Measurements from ENCODE around the gene RPS6KC1.
"Not testable (repeated sequence)": the region's sequence is repeated elsewhere in the genome, so short reads cannot be mapped to it uniquely, and the experiment has no call there.

The RPS6KC1 gene, protein sequence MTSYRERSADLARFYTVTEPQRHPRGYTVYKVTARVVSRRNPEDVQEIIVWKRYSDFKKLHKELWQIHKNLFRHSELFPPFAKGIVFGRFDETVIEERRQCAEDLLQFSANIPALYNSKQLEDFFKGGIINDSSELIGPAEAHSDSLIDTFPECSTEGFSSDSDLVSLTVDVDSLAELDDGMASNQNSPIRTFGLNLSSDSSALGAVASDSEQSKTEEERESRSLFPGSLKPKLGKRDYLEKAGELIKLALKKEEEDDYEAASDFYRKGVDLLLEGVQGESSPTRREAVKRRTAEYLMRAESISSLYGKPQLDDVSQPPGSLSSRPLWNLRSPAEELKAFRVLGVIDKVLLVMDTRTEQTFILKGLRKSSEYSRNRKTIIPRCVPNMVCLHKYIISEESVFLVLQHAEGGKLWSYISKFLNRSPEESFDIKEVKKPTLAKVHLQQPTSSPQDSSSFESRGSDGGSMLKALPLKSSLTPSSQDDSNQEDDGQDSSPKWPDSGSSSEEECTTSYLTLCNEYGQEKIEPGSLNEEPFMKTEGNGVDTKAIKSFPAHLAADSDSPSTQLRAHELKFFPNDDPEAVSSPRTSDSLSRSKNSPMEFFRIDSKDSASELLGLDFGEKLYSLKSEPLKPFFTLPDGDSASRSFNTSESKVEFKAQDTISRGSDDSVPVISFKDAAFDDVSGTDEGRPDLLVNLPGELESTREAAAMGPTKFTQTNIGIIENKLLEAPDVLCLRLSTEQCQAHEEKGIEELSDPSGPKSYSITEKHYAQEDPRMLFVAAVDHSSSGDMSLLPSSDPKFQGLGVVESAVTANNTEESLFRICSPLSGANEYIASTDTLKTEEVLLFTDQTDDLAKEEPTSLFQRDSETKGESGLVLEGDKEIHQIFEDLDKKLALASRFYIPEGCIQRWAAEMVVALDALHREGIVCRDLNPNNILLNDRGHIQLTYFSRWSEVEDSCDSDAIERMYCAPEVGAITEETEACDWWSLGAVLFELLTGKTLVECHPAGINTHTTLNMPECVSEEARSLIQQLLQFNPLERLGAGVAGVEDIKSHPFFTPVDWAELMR

DNA sequence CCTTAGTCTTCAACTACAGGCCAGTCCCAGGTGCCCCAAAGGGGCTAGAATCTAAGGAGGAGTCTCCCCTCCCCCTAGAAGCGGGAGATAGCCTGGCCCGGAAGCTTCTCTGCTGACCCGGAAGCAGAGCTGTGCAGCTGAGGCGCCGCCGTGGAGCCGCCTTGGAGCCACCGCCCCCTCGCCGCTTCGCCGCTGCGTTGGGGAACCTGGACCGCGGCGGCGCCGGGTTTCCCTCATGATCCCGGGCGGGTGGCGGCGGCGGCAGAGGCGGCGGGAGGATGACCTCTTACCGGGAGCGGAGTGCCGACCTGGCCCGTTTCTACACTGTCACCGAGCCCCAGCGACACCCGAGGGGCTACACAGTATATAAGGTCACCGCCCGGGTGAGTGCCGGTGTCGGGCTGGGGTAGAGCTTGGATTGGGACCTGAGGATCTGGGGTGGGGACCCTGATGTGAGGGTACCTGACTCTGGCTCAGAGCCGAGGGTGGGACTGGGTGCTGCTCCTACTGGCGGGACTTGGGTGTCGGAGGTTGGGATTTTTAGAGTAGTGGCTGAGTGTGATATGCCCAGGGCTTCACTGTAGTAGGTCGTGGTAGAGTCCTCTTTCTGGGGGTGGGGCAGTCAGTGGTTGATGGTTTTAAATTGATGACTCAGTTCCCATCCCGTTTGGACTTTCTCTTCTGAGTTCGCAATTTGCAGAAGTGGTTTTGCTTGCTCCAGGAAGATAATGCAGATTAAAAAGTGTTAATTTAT is at the start of gene RPS6KC1:
TSS of gene RPS6KC1 (plus strand) at position 115 of the 754 bp plus-strand sequence. CDS start at position 279, 164 bp downstream.
- FAIRE-seq (no peak), DNase-seq (ENCODE audit: low spot score) (peak; percentile 94)

DNA sequence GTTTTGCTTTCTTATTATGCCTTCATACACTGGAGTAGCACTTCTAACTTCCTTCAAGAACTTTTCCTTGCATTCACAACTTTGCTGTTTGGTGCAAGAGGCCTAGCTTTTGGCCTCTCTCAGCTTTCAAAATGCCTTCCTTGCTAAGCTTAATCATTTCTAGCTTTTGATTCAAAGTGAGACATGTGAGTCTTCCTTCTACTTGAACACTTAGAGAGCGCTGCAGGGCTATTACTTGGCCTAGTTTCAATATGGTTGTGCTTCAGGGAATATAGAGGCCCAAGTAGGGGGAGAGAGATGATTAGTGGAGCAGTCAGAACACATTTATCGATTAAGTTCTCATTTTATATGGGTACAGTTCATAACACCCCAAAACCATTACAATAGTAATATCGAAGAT is 47.8 kb upstream of the RPS6KC1 start:
- DNase-seq (ENCODE audit: low spot score) = no peak
- no peak for FAIRE-seq

DNA sequence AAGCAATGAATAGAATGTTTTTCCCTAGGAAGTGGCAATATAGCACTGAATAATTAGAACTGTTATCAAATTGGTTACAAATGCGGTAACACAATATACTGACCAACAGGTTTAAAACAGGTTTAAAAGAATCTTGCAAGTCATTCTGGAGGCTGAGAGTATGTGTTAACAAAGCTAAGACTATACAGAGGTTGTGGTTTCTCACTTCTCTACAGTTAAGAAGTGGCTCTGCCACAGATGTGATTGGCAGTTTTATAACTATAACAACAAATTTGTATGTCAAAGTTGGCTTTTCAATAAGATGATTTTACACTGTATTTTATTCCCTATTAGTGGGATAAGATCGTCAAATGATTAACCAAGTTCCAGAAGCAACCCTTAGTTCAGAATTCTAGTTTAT is 42.5 kb upstream of the RPS6KC1 start:
- FAIRE-seq = no peak
- DNase-seq (ENCODE audit: low spot score) = no peak

DNA sequence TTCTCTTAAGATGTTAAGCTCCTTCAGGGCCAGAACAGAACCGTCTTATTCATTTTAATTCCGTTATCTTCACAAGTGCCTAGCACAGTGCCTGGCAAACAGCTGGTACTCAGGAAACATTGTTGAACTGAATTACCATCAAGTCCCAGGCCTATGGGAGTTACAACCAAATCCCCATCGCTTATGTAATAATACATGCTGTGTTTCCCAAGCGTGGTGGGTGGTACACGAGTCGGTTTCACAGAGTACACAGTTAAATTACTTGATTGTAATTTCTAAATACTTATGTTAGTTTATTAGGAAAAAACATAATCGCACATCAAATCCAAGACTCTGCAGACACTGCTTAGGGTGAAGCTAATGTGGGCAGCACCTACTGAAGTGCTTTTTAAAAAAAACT is 36.4 kb upstream of the RPS6KC1 start:
- FAIRE-seq (no peak), DNase-seq (ENCODE audit: low spot score) (no peak)

DNA sequence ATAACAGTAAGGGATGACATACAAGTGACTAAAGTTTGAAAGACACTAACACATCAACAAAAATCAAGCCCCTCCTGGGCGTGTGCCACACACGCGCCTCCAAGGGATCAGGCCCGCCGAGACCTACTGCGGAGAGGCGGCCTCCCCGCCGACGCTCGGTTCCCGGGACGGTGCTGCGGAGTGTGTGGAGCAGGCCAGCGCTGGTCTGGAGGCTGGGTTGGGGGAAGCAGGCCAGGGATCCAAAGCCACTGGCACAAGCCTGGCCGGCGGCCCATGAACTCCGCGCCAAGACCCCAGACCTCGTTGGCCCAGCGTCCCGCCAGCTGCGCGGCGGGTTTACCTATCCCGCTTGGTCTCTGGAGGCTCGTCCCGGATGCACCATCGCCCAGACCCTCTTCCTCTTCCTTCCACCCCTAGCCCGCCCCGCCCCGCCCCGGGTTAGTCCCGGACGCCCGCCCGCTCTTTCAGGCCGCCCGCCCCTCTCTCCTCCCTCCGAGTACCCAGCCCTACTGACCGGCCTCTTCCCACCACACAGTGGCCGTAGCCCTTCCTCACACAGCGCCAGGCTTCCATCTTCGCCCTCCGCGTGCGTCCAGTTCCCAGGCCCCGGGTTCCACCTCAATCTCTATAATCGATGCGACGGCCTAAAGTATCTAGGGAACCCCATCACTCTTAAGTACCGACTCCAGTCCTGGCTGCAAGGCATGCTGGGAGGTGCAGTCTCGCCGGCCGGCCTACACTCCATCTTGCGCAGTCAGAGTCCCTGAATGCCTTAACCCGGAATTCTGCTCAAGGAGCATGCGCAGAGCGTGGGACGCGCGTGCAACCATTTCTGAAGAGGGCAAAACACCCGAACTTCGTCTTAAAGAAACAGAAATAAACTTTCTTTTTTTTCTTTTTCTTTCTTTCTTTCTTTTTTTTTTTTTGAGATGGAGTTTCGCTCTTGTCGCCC is 35.7 kb upstream of the RPS6KC1 start, which contains the start of gene ANGEL2:
TSS of gene ANGEL2 (minus strand) at position 769 of the 952 bp plus-strand sequence. CDS start at position 573, 196 bp downstream.
- FAIRE-seq (no peak), DNase-seq (ENCODE audit: low spot score) (peak; percentile 95)

DNA sequence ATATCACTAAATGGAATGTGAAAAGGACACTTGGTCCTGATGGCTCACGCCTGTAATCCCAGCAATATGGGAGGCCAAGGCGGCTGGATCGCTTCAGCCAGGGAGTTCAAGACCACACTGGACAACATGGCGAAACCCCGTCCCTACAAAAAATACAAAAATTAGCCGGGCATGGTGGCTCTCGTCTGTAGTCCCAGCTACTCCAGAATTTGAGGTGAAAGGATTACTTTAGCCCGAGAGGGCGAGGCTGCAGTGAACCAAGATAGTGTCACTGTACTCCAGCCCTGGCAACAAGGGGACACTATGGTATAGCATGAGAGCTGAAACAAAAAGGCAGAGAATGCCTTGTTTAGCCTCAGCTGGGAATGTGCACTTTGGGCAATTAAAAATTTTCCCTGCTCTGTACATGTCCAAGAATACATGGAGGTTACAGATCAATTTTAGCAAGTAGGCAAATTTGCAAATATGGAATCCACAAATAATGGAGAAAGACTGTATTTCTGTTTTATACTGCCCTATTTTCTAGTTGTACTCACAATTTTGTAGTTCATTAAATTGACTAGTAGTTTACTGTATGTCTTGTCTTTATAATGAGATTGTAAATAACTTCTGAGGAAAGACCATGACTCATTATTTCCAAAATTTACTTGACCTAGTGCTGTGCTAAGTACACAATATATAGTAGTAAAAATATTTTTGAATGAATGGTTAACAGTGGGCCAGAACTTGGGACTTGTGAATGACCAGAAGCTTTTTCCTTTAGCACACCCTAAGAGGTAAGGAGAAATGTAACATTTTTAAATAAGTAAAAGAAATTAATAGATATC is 33.4 kb upstream of the RPS6KC1 start:
- FAIRE-seq (no peak), DNase-seq (ENCODE audit: low spot score) (no peak)

DNA sequence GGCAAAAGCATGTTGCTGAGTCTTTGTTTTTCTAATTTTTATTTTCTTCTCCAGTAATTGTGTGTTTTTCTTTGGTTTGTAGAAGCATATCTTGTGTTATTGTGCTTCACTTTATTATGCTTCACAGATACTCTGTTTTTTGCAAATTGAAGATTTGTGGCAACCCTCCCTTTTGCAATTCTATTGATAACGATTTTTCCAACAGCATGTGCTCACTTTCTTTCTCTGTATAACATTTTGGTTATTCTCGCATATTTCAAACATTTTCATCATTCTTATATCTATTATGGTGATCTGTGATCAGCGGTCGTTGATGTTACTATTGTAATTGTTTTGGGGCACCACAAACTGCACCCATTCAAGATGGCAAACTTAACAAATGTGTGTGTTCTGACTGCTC is 31.6 kb upstream of the RPS6KC1 start:
- DNase-seq (ENCODE audit: low spot score) = no peak
- no peak for FAIRE-seq

DNA sequence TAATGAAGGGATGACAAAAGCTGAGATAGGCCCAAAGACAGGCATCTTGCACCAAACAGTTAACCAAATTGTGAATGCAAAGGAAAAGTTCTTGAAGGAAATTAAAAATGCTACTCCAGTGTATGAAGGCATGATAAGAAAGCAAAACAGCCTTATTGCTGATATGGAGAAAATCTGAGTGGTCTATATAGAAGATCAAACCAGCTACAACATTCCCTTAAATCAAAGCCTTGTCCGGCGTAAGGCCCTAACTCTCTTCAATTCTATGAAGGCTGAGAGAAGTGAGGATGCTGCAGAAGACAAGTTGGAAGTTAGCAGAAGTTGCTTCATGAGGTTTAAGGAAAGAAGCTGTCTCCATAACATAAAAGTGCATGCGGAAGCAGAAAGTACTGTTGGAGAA is 31.0 kb upstream of the RPS6KC1 start:
- FAIRE-seq (no peak), DNase-seq (ENCODE audit: low spot score) (no peak)

DNA sequence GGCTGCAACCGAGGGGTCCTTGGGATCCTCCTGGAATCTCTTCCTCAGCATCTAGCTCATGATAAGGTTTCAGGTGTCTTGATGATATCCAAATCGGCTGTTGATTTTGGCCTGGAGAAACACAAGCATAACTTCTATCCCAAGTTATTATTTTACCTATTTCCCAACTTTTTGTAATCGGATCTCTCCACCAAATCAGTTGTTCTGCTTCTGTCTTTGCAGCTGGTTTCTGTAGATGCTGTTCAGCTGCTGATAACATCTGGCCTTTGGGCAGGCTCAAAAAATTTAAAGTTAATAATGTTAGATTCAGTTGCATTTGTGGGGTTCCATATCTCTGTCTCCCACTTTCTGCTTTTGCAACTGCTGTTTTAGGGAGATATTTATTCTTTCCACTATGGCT is 24.0 kb upstream of the RPS6KC1 start:
- DNase-seq (ENCODE audit: low spot score); FAIRE-seq: not testable (repeated sequence)

DNA sequence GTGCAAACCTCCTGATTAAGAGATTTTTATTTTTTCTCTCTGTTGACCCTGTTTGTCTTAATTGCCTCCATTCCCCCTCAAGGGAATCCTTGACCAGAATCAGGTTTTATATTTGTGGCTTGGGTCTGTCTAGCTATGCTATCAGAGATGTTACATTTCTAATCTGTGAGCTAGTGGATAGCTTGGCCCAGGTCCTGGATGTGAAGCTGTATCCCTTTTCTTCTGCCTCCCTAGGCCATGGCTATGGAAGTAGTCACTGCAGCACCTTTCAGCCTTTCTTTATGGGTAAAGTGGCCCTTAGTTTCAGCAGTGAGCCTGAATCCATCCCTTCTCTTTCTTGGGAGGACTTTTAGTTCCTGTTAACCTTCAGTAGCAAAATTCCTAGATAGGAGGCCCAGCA is 18.4 kb upstream of the RPS6KC1 start:
- DNase-seq (ENCODE audit: low spot score) (no peak), FAIRE-seq (no peak)

DNA sequence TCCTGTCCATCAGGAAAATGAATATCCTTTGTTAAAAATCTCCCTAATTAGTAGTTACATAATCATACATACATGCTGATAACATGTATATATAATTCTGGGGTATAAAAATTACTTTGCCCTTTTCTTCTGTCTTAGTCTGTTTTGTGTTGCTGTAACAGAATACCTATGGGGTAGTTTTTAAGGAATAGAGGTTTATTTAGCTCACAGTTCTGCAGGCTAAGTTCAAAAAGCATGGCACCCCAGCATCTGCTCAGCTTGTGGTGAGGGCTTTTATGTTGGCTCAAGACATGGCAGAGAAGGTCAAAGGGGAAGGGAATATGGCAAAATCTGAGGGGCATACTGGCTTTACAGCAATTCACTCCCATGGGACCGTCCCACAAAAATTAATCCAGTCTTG is 16.3 kb upstream of the RPS6KC1 start:
- FAIRE-seq (no peak), DNase-seq (ENCODE audit: low spot score) (no peak)

DNA sequence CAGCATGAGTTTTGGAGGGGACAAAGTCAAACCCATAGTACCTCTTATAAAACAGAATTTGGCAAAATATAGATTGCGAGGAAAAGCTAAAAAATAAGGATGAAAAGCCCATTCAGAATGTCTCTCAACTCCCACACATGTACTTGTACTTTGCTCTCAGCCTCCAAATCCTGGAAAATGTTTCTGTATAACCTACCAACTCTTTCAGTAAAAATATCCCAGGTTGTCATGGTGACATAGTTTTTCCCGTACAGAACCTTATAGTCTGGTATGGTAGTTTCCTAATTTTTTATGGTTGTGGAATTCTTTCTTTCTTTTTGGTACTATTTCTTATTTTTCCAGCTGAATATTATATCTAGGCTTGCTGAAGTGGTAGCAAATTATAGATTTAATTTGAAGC is 15.5 kb upstream of the RPS6KC1 start:
- no peak for DNase-seq (ENCODE audit: low spot score)

DNA sequence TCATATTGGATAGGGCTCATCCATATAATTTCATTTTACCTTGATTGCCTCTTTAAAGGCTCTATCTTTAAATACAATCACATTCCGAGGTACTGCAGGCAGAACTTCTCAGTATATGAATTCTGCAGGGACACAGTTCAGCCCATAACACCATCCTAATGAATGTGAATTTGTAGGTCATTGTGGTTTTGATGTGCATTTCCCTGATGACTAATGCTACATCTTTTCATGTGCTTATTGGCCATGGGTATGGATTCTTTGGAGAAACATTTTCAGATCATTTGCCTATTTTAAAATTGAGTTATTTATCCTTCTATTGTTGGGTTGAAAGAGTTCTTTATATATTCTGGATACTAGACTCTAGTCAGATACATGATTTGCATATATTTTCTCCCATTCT is 9.6 kb upstream of the RPS6KC1 start:
- FAIRE-seq (no peak), DNase-seq (ENCODE audit: low spot score) (no peak)

More for the DNA sequence above, 15.5 kb upstream of the RPS6KC1 start:
- FAIRE-seq = no peak

DNA sequence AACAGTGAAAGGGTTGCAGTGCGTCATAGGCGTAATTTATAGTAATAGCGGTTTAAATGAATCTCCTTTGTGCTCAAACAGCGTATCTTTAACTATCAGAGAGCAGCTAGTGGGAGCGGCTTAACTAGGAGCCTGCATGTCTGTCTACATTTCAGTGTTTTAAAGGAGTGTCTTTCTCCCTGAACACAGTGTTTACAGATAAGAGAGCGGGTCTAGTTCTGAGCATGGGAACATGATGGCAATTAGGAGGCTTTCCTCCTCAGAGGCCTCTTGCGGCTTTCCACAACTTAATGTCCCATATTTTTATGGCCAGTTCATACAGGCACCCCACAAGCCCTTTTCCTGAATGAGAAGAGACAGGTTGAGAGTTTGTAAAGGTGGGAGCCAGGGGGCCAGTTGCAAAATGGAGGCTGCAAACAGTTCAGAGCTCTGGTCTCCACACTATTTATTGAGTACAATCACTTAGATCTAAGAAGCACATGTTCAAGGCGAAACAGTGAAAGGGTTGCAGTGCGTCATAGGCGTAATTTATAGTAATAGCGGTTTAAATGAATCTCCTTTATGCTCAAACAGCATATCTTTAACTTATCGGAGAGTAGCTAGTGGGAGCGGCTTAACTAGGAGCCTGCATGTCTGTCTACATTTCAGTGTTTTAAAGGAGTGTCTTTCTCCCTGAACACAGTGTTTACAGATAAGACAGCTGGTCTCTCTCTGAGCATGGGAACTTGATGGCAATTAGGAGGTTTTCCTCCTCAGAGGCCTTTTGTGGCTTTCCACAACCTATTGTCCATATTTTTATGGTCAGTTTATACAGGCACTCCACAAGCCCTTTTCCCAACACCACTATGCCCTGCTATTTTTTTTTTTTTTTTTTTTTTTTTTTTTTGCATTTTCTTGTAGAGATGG is 5.5 kb upstream of the RPS6KC1 start:
- not testable (repeated sequence) for FAIRE-seq; DNase-seq (ENCODE audit: low spot score)

DNA sequence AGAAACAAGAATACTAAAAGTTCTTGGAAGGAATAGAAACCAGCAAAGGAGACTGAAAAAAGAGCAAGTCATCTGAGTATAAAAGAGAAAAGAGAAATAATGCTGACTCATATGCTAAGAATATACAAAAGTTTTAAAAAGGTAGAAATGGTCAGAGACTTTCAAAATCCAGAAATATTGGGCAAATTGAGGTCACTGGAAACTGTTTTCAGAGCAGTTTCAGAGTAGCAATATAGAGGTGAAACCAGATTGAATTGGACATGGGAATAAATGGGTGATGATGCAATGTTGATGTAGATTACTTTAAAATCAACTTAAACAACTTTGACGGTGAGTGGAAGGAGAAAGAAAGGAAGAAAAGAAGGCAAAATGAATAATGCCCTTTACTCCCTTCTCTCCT is 1.8 kb upstream of the RPS6KC1 start:
- FAIRE-seq = no peak
- DNase-seq (ENCODE audit: low spot score) = no peak

DNA sequence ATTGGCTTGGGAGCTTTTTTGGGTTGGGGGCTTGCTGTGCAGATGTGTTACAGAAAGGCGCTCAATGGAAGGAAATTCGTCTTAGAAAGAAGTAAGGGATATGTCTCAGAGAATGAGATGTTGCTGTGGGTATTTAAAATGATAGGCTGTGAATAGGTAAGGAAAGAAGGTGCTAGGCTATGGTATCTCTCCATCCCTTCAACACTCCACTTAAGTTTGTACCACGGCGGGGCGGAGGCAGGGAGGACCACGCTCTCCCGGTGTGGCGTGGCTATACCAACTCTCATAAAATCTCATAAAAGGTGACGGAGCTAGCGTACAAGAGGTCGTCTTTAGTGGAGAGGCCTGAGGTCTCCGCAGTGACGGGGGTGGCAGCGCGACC is 305 bp upstream of the RPS6KC1 start:
- no peak for FAIRE-seq
- no peak for DNase-seq (ENCODE audit: low spot score)

DNA sequence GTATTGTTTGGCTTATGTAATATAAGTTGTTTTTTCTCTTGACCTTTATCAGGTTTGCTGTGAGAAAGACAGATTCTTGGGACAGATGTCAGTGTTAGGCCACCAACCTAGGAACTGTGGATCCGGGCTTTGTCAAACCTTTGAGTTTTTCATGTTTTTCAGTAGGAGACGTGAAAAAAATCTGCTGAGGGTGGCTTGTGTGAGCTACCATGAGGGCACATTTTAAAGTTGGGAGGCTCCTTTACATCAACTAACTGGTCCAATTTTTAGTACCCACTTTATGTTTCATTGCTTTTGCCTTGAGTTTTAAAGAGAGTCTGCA is 801 bp downstream of the RPS6KC1 start:
- FAIRE-seq = no peak
- no peak for DNase-seq (ENCODE audit: low spot score)

DNA sequence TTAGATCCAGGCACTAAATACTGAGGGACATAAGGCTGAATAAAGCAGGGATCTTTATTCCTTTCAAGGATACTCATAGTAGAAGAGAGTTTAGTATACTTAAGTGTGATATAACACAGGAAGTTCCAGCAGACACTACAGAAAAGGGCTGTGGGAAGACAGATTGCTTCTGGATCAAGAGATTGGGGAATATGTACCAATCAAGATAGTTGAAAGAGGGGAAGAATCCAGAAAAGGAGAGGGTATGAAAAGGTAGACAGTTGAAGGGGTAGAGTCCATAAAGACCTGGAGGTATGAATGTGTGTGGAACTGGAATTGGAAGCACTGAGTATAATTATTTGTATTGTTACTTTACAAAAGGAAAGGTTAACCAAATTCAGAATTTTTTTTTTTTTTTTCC is 2.4 kb downstream of the RPS6KC1 start:
- DNase-seq (ENCODE audit: low spot score) (no peak), FAIRE-seq (no peak)

Measured in urothelium cell line (cell line).